Measurements from ENCODE around the gene FBH1. TPM values are rescaled to one million over a fixed set of nuclear protein-coding genes. Genes with fewer than 3 reads are reported as not detected.
A peak's percentile ranks its signal among the peaks of the same experiment; 100 is the strongest.

The FBH1 gene
- total and polyA plus RNA-seq, 4 donors, result 39.4 to 93.2 (median 63.8) TPM

DNA sequence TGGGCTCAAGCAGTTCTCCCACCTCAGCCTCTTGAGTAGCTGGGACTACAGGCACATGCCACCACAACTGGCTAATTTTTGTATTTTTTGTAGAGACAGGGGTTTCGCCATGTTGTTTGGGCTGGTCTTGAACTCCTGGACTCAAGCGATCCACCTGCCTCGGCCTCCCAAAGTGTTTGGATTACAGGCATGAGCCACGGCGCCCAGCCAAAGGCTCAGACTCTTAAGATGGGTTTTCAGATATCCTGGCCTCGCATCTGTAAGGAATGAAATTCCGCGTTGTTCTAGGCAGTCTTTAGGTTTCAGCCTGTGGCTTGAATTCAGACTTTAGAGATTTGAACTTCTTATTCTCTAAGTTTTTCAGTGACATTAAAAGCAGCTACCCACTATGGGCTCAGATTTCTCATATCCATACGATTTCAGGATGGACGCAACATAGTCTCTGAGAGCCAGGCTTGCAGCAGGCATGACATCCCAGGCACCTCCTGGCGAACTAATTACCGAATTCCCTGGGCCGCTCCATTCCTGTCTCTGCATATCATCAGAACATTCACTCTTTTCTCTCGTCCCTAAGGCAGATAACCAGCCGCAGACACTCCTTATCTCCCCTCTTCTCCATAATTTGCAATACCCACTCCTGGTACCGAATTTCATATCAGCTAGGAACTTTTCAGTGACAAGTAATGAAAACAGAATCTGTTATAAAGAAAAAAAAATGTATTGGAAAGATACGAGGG is 57.6 kb downstream of the FBH1 start:
- ATAC-seq (ENCODE audit: insufficient read depth, low FRiP score) (no peak), DNase-seq (no peak)
- peaks cover 0 to 2% (median 0%) of the 10 kb centered on the region in 4 donors for H3K36me3 ChIP-seq (ENCODE audit: control insufficient read depth in 4 of 4, insufficient read depth in 4 of 4, low read length in 4 of 4)
- 93 to 95% methylated on average over 17 of the region's 17 CpGs for WGBS, 2 donors
- TF ChIP-seq, protein P1, sequence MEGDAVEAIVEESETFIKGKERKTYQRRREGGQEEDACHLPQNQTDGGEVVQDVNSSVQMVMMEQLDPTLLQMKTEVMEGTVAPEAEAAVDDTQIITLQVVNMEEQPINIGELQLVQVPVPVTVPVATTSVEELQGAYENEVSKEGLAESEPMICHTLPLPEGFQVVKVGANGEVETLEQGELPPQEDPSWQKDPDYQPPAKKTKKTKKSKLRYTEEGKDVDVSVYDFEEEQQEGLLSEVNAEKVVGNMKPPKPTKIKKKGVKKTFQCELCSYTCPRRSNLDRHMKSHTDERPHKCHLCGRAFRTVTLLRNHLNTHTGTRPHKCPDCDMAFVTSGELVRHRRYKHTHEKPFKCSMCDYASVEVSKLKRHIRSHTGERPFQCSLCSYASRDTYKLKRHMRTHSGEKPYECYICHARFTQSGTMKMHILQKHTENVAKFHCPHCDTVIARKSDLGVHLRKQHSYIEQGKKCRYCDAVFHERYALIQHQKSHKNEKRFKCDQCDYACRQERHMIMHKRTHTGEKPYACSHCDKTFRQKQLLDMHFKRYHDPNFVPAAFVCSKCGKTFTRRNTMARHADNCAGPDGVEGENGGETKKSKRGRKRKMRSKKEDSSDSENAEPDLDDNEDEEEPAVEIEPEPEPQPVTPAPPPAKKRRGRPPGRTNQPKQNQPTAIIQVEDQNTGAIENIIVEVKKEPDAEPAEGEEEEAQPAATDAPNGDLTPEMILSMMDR (IDR thresholded peaks at IDR 0.05; ENCODE audit: control extremely low read depth, extremely low read depth), result no peak
- no peaks in the 10 kb centered on the region for H3K9me3 ChIP-seq (ENCODE audit: control insufficient read depth in 4 of 4, insufficient read depth in 3 of 4, low read length in 3 of 4)
- H3K27me3 ChIP-seq (ENCODE audit: control insufficient read depth in 3 of 3, insufficient read depth in 3 of 3, low read length in 2 of 3), result peaks cover 0 to 3% (median 0%) of the 10 kb centered on the region in 3 donors
- H3K27ac ChIP-seq (ENCODE audit: low read depth in 1 of 2, low read length in 1 of 2), result peak overlapping the region in 1 of 2 donors; percentile 61
- no peak overlapping the region for H3K9ac ChIP-seq (ENCODE audit: insufficient read depth in 1 of 2, low read length in 2 of 2)
- H3K4me1 ChIP-seq (ENCODE audit: control insufficient read depth in 5 of 5, insufficient read depth in 5 of 5, low read length in 5 of 5), result peaks cover 6 to 35% (median 10%) of the 10 kb centered on the region in 5 donors
- H3K4me3 ChIP-seq, result no peak overlapping the region

DNA sequence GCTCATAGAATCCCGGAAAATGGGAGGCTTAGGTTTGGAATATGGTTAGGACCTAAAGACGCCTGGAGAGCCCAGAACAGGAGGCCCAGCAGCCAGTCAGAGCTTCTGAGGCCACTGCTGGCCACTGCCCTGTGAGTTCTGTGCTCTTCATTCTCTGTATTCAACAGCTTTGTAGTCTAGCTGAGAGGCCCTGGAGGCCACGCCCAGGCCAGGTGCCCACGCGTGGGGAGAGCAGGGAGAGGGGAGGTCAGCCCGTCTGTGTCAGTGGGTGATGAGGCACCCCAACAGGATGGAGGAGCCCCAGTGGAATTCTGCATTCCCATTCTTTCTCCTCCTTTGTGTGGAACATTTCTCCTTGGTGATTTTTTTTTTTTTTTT is 58.2 kb downstream of the FBH1 start:
- 84 to 93% methylated on average over 6 of the region's 6 CpGs for whole genome bisulfite sequencing, 2 donors
- TF ChIP-seq, protein P1 (IDR thresholded peaks at IDR 0.05; ENCODE audit: control extremely low read depth, extremely low read depth), result no peak
- Histone ChIP-seq H3K27ac (ENCODE audit: low read depth in 1 of 2, low read length in 1 of 2) (peak overlapping the region in 1 of 2 donors; percentile 43), H3K27me3 (ENCODE audit: control insufficient read depth in 3 of 3, insufficient read depth in 3 of 3, low read length in 2 of 3) (peaks cover 0 to 3% (median 0%) of the 10 kb centered on the region in 3 donors), H3K9ac (ENCODE audit: insufficient read depth in 1 of 2, low read length in 2 of 2) (no peak overlapping the region), H3K4me3 (no peak overlapping the region), H3K36me3 (ENCODE audit: control insufficient read depth in 4 of 4, insufficient read depth in 4 of 4, low read length in 4 of 4) (peaks cover 0 to 8% (median 0%) of the 10 kb centered on the region in 4 donors), H3K4me1 (ENCODE audit: control insufficient read depth in 5 of 5, insufficient read depth in 5 of 5, low read length in 5 of 5) (peaks cover 6 to 33% (median 10%) of the 10 kb centered on the region in 5 donors), H3K9me3 (ENCODE audit: control insufficient read depth in 4 of 4, insufficient read depth in 3 of 4, low read length in 3 of 4) (no peaks in the 10 kb centered on the region)
- DNase-seq (no peak), ATAC-seq (ENCODE audit: insufficient read depth, low FRiP score) (no peak)

DNA sequence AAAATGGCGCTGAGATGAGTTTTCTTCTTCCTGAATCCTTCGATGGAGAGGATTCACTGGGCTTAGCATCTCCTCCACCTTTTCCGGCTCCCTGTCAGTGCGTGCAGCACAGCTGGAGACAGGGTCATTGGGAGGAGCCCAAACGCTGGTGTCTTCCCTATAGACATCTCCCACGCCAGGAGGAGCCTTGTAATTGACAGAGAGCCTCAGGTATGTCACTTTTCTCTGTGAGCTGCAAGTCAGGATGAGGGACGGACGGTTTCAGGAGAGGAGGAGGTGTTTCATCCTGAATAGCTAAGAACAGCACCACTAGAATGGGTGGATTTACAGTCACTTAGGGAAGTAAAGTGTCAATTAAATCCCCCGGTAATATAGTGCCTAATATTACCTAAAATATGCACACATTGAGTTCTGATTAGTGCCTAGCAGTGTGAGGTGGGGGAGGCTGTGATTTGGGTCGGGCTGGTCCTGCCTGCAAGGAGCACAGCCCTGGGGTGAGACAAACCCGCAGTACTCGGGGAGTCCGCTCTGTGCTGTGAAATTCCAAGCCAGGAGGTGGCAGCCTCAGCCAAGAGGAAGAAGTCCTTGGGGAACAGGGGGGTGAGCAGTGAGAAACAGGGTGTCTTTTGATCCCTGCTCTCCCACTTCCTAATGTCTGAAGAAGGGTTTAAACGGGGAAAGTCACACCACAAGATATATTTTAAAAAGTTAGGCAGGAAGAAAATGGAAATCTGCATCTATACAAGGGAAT is 59.1 kb downstream of the FBH1 start:
- Histone ChIP-seq H3K27me3 (ENCODE audit: control insufficient read depth in 3 of 3, insufficient read depth in 3 of 3, low read length in 2 of 3) (peaks cover 0 to 3% (median 0%) of the 10 kb centered on the region in 3 donors), H3K4me1 (ENCODE audit: control insufficient read depth in 5 of 5, insufficient read depth in 5 of 5, low read length in 5 of 5) (peaks cover 0 to 23% (median 7%) of the 10 kb centered on the region in 5 donors), H3K9ac (ENCODE audit: insufficient read depth in 1 of 2, low read length in 2 of 2) (no peak overlapping the region), H3K9me3 (ENCODE audit: control insufficient read depth in 4 of 4, insufficient read depth in 3 of 4, low read length in 3 of 4) (no peaks in the 10 kb centered on the region), H3K4me3 (no peak overlapping the region), H3K36me3 (ENCODE audit: control insufficient read depth in 4 of 4, insufficient read depth in 4 of 4, low read length in 4 of 4) (peaks cover 0 to 9% (median 0%) of the 10 kb centered on the region in 4 donors), H3K27ac (ENCODE audit: low read depth in 1 of 2, low read length in 1 of 2) (peak overlapping the region in 1 of 2 donors; percentile 60)
- ATAC-seq (ENCODE audit: insufficient read depth, low FRiP score) (no peak), DNase-seq (peak; percentile 71 to 79 (median 73))
- TF ChIP-seq, protein P1 (IDR thresholded peaks at IDR 0.05; ENCODE audit: control extremely low read depth, extremely low read depth), result peak; percentile 36
- 56 to 59% methylated on average over 14 of the region's 14 CpGs for WGBS, 2 donors

All from lung (tissue), 12 donors.